ENCODE data around the gene ELK3. TPM values are rescaled to one million over a fixed set of nuclear protein-coding genes. Genes with fewer than 3 reads are reported as not detected.

The ELK3 gene
- total and polyA plus RNA-seq, 2 of the 8 experiments (the other 6 are each of a cell fraction or from before 2014, with no cell fraction given) = 3.5 to 14.3 TPM

DNA sequence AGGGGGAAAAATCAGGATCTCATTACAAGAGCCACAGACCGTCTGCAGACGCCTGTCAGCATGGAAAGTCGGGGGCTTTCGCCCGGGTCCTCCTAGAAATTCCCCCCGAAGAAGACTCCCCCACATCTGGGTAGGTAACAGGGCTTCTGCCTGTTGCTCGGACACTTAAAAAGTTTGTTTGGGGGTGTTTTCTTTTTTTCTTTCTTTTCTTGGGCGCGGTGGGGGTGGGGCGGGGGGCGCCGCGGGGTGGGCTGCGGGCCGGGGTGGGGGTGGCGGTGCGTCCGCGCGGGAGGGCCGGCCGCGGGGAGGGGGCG lies 358 bp downstream of the ELK3 start:
- FAIRE-seq = no peak

More for the DNA sequence above, 358 bp downstream of the ELK3 start:
- Histone ChIP-seq H4K20me1 (replicated peaks in 1 of 2; ENCODE audit: control insufficient read depth in 1 of 2, insufficient read depth in 2 of 2, low read length in 2 of 2) (no peaks in the 10 kb centered on the region), H3K4me1 (replicated peaks in 1 of 4; ENCODE audit: control insufficient read depth in 3 of 4, insufficient read depth in 4 of 4, low read length in 3 of 4) (peaks cover 0 to 2% (median 1%) of the 10 kb centered on the region in 4 experiments; a peak in 4 of 7 replicates), H2AK5ac (ENCODE audit: low read depth, low read length) (no peak overlapping the region), H3K9me3 (ENCODE audit: insufficient read depth in 2 of 2, low read depth in 1 of 2, low read length in 1 of 2) (no peaks in the 10 kb centered on the region), H3K36me3 (ENCODE audit: control insufficient read depth in 2 of 4, insufficient read depth in 4 of 4, low read length in 3 of 4) (no peaks in the 10 kb centered on the region), H4K91ac (replicated peaks; ENCODE audit: insufficient read length, low read length) (no peak overlapping the region), H3K18ac (ENCODE audit: extremely low read depth, low read length) (0 out of 2 replicates have a peak overlapping the region, but pooled peaks have one; percentile 32), H3K9ac (replicated peaks in 1 of 4; ENCODE audit: extremely low read depth in 1 of 4, low read depth in 3 of 4, low read length in 3 of 4) (no peak overlapping the region; a peak in 1 of 7 replicates), H3K23ac (ENCODE audit: insufficient read length) (no peak overlapping the region), H2BK20ac (ENCODE audit: low read length) (no peak overlapping the region), H3K4ac (replicated peaks; ENCODE audit: insufficient read length, low read depth, low read length) (no peak overlapping the region), H3K56ac (replicated peaks; ENCODE audit: insufficient read length, low read depth, low read length) (no peak overlapping the region), H3K79me2 (ENCODE audit: control insufficient read depth in 1 of 2, insufficient read depth in 2 of 2, low read length in 2 of 2) (no peaks in the 10 kb centered on the region; a peak in 1 of 4 replicates), H2BK5ac (ENCODE audit: low read depth, low read length) (no peak overlapping the region), H4K5ac (ENCODE audit: insufficient read length, low read depth, low read length) (no peak overlapping the region), H2BK15ac (ENCODE audit: low read length) (no peak overlapping the region), H3K14ac (ENCODE audit: insufficient read length) (no peak overlapping the region), H3K27ac (ENCODE audit: low read depth, low read length) (no peak overlapping the region), H3K23me2 (ENCODE audit: low read depth, low read length) (peaks cover 14% of the 10 kb centered on the region; the same call in 1 of the 2 replicates), H2AFZ (ENCODE audit: low read length) (0 out of 2 replicates have a peak overlapping the region, but pooled peaks have one; percentile 92), H4K8ac (ENCODE audit: extremely low read depth, insufficient read depth, low read length) (no peak overlapping the region; the same call in 1 of the 2 replicates), H3K4me3 (ENCODE audit: extremely low read depth in 1 of 4, insufficient read depth in 2 of 4, low read depth in 3 of 4, low read length in 4 of 4) (peak overlapping the region; percentile 70 to 87 (median 79)), H2BK12ac (ENCODE audit: low read depth, low read length) (no peak overlapping the region), H3K27me3 (replicated peaks in 1 of 4; ENCODE audit: control insufficient read depth in 3 of 4, extremely low read depth in 1 of 4, insufficient read depth in 3 of 4, low read length in 3 of 4) (peaks cover 0 to 10% (median 6%) of the 10 kb centered on the region in 4 experiments; a peak in 5 of 7 replicates), H3K4me2 (ENCODE audit: insufficient read depth in 1 of 2, low read depth in 2 of 2, low read length in 2 of 2) (peak overlapping the region; percentile 87 to 96), H3K79me1 (ENCODE audit: low read depth, low read length) (no peaks in the 10 kb centered on the region), H2BK120ac (replicated peaks; ENCODE audit: low read depth, low read length) (no peak overlapping the region)
- no peak for DNase-seq (ENCODE audit: low read depth in 1 of 2, low spot score in 2 of 2)
- ChIA-PET POLR2A (ENCODE audit: partially characterized antibody) (interaction anchor here (1.9 kb wide), 1 partner anchor 16 kb away, joined by 11 read pairs; no protein-coding TSS in a partner anchor), CTCF (ENCODE audit: partially characterized antibody) (interaction anchor here (1.2 kb wide), 1 partner anchor 133 kb away, joined by 3 read pairs; no protein-coding TSS in a partner anchor)
- WGBS, 2 experiments (ENCODE audit: extremely low coverage in 1 of 2, insufficient coverage in 1 of 2, insufficient read length in 1 of 2, insufficient replicate concordance in 2 of 2, low coverage in 1 of 2, low lambda C conversion rate in 2 of 2, missing lambda C conversion rate in 1 of 2) = 0% methylated on average over 7 of the region's 24 CpGs; no CpG with 5 or more reads in 1 of the 2 experiments
